GM12872 (cell line): ENCODE measurements around the gene PDE4A.

Experiments
- TF ChIP-seq, protein P1 (sequence below): IDR thresholded peaks from 3 replicates; pipeline ENCODE4 v1.5.1; 2011; ENCODE audit warnings: low read depth, mild to moderate bottlenecking, low read length, moderate library complexity; ENCODE audit not compliant: insufficient read depth

PDE4A gene

DNA sequence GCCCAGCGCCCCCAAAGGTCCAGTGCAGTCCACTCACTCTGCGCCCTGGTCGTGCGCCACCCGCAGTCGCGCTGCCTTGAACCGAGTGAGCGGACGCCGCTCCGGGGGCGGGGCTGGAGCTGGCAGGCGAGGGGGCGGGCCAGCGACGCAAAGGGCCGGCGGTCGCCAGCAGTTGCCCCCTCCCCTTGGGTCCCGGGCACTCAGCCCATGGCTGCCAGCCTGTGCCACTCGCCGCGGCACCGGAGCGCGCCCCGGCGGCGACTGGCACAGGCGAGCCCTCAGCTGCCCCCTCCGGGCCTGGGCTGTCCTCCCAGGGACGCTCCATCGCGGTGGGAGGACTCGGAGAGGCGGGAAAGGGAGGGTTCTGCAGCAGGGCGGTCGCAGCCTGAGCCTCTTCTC, 97.0 kb downstream of the PDE4A start, which contains the start of gene S1PR5:
Gene S1PR5 (minus strand): TSS at position 87 of the 399 bp plus-strand sequence. CDS start 2,436 bp downstream, outside the sequence.
- TF ChIP-seq, protein P1, sequence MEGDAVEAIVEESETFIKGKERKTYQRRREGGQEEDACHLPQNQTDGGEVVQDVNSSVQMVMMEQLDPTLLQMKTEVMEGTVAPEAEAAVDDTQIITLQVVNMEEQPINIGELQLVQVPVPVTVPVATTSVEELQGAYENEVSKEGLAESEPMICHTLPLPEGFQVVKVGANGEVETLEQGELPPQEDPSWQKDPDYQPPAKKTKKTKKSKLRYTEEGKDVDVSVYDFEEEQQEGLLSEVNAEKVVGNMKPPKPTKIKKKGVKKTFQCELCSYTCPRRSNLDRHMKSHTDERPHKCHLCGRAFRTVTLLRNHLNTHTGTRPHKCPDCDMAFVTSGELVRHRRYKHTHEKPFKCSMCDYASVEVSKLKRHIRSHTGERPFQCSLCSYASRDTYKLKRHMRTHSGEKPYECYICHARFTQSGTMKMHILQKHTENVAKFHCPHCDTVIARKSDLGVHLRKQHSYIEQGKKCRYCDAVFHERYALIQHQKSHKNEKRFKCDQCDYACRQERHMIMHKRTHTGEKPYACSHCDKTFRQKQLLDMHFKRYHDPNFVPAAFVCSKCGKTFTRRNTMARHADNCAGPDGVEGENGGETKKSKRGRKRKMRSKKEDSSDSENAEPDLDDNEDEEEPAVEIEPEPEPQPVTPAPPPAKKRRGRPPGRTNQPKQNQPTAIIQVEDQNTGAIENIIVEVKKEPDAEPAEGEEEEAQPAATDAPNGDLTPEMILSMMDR = no peak

DNA sequence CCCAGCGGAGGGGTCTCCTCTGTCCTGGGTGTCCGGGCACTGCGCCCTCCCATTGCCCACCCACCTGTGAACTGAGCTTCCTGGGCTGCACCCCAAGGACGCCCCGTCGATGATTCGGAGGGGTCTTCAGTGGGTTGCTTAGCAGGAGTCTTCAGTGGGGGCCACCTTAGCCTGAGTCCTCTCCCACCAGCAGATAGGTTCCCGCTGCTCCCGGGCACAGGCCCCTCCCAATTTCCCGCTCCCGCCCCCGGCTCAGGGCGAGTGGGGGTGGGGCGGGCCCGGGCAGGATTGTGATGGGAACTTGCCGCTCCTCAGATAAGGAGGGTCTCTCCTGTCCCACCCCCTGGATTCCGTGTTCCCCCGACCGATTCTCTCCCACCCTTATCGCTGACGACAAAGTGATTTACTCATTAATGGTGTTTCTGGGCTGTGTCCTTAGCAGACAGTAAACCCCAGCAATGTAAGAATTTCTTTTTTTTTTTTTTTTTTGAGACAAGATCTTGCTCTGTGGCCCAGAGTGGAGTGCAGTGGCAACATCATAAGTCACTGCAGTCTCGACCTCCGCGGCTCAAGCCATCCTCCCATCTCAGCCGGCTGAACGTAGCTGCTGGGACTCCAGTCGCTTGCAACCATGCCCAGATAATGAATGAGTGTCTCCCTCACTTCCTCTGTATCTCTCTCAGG, 97.6 kb downstream of the PDE4A start:
- TF ChIP-seq, protein P1 = no peak

DNA sequence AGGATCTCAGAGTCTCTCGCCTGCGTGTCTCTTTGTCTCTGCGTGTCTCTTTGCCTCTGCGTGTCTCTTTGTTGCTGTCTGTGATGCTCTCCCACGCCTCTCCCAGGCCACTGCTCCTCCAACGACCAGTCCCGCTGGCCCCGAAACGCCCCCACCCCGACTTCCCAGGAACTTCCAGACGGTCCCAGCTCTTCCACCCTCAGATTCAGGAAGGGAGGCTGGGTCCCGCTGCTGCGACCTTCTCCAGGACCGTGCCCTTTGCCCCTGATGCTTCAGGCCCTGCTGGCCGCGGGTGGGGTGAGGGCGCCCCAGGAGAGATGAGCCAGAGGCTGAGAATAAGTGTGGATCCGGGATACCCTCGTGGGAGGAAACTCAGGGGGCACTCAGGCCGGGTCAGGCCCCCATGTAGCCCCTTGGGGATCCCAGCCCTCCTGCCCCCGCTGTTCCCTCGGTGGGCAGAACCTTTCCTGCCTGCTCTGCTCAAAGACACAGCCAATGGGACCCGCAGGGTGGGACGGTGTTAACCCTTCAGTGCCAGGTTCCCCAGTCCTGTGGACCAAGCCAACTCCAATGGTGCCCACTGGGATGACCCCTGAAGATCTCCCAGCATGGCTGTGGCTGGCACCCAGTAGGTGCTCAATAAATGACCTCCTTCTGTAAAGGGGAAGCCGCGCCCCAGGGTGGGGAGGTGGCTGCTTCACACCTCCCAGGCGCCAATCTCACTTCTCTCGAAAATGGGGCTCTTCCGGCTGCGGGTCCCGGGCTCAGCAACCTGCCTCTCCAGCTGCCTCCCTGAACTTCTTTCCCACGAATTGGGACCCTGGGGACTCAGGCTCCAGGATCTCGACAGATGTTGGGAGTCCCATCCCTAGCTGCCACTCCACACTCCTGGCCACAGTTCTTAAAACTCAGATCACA, 98.4 kb downstream of the PDE4A start:
- TF ChIP-seq, protein P1 = no peak
